HG02852 (cell line): ENCODE measurements around the gene ERGIC1.
"Not testable (repeated sequence)": the region's sequence is repeated elsewhere in the genome, so short reads cannot be mapped to it uniquely, and the experiment has no call there.

Experiments used
- ATAC-seq: cut with Tn5 transposase; IDR thresholded peaks from one replicate; pipeline ENCODE4 v1.9.1; 2021; ENCODE audit warnings: mild to moderate bottlenecking, moderate library complexity; ENCODE audit not compliant: unreplicated experiment

Gene ERGIC1

GRCh38 chr5:172800088-172800551, 33.9 kb upstream of the ERGIC1 start:
- ATAC-seq, result no peak

- no peak for ATAC-seq
Measured at GRCh38 chr5:172801179-172801671, 32.8 kb upstream of the ERGIC1 start.

- no peak for ATAC-seq
Measured at GRCh38 chr5:172802112-172802511, 31.9 kb upstream of the ERGIC1 start.

DNA sequence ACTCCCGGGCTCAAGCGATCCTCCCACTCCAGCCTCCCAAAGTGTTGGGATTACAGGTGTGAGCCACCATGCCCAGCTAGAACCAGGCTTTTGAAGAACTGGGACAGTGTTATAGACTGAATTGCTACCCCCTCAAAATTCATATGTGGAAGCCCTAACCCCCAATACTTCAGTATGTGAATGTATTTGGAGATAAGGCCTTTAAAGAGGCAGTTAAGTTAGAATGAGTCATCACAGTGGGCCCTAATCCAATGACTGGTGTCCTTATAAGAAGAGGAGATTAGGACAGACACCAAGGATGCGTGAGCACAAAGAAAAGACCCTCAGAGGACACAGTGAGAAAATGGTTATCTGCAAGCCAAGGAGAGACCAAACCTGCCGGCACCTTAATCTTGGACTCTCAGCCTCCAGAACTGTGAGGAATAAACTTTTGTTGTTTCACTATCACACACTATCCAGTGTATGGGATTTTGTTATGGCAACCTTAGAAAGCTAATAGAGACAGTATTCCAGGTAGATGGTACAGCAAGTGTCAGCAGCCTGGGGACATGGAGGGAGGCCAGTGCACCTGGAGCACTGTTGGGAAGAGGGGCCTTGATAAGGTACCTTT, 31.4 kb upstream of the ERGIC1 start:
- ATAC-seq, result no peak

DNA sequence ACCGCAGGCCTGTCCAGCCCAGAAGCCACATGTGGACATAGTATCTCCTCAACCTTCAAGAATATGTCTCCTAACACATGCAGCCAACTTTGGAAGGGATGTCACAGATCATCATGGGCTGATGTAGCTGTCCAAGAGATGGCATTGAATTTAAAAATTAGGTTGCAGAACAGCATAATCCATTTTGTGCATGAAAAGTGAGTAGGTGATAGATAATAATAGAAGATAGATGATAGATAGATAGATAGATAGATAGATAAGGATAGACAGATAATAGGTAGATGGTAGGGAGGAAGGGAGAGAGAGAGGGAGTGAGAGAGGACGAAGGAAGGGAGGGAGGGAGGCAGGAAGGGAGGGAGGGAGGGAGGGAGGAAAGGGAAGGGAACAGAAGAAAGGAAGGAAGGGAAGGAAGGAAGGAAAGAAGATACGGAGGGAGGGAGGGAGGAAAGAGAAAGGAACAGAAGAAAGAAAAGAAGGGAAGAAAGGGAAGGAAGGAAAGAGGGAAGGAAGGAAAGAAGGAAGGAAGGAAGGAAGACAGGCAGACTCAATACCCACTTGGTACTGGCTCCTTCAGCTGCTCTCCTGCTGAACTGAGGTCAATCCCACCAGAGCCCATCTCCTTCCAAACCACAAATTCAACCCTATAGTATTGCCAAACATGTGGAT, 28.9 kb upstream of the ERGIC1 start:
- ATAC-seq, result no peak

DNA sequence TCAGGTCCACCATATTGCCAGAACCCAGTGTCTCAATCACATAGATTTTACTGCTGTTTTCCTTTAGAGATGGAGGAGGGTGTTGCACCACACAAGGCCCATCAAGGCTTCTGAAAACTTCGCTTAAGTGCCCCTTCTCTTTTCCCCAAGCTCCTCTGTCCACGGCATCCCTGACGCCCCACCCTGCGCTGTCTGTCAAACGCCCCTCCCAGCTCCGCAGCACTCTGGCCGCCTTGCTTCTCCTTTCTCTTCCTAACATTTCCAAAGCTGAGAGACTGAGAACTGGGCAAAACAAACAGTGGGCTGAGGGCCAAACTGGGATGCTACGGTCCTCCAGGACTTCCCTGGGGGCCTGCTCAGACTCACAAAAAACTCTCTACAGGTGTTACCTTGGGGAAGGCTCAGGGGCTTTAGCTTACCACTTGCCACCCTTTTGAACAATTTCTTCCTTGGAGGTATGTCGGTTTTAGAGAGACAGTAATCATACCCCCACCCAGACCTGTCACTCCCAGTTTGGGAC, 28.3 kb upstream of the ERGIC1 start:
- ATAC-seq, result no peak

DNA sequence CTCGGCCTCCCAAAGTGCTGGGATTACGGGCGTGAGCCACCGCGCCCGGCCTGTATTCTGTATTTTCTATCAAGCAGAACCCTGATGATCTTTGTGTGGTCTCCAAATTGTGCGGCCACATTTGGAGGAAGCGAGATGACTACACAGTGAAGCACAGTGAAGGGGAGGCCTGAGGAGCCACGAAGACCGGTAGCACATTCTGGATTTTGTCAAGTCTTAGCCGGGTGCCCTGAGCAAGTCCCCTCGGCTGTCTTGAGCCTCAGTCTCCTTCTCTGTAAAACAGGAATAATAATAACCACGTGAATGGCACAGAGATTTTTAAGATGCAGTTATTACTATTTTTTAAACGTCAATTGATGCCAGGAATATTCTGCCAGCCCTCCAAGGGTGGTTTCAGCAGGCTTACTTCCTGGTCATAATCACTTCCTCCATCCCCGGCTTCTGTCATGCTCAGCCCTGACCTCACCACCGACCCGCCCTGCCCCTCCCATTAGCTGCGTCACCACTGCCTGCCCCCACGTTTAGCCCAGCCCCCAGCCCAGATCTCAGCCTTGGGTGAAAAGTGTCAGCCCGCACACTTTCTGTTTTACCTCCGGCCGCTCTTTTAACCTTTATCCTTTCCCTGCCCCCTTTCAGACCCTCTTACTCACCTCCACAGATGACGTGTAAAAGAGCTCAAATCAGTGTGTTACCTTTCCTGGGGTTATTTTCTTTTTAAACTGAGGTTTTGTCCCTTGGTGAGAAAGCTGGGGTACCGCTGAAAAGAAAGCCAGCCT, 27.0 kb upstream of the ERGIC1 start:
- peak; percentile 90 for ATAC-seq

DNA sequence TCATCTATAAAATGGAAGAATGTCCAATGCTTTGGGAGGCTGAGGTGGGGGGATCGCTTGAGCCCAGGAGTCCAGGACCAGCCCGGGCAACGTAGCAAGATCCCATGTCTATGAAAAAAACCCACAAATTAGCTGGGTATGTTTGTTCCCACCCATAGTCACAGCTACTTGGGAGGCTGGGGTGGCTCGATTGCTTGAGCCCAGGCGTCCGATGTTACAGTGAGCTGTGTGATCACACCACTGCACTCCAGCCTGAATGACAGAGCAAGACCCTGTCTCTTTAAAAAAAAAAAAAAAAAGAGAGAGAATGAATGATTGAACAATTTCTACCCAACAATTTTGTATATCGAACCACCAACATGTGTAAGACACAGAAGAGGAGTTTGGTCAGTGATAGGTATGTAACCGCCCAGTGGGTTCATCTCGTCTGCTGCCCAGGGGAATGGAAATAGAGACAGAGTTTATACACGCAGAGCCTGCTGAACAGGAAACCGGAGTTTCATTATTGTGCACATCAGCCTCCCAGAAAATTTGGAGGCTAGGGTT, 26.2 kb upstream of the ERGIC1 start:
- no peak for ATAC-seq

DNA sequence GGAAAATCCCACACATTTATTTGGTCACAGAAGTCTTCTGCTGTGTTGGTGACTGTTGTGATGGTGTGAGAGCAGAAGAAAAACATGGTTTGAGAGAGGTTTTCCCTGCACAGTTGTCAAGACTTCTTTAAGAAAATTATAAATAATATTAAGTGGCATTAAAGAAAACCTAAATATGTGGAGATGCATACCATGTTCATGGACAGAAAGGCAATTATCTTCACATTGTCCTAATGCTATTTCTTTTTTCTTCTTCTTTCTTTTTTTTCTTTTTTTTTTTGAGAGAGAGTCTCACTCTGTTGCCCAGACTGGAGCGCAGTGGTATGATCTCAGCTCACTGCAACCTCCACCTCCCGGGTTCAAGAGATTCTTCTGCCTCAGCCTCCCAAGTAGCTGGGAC, 24.3 kb upstream of the ERGIC1 start:
- no peak for ATAC-seq

DNA sequence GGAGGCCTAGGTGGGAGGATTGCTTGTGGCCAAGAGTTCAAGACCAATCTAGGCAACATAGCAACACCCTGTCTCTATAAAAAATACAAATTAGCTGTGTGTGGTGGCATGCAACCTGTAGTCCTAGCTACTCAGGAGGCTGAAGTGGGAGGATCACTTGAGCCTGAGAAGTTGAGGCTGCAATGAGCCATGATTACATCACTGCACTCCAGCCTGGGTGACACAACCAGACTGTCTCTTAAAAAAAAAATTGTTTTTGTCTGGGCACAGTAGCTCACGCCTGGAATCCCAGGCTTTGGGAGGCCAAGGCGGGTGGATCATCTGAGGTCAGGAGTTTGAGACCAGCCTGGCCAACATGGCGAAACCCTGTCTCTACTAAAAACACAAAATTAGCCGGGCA, 23.1 kb upstream of the ERGIC1 start:
- not testable (repeated sequence) for ATAC-seq

- ATAC-seq, result no peak
Measured at GRCh38 chr5:172815631-172816030, 18.4 kb upstream of the ERGIC1 start.

DNA sequence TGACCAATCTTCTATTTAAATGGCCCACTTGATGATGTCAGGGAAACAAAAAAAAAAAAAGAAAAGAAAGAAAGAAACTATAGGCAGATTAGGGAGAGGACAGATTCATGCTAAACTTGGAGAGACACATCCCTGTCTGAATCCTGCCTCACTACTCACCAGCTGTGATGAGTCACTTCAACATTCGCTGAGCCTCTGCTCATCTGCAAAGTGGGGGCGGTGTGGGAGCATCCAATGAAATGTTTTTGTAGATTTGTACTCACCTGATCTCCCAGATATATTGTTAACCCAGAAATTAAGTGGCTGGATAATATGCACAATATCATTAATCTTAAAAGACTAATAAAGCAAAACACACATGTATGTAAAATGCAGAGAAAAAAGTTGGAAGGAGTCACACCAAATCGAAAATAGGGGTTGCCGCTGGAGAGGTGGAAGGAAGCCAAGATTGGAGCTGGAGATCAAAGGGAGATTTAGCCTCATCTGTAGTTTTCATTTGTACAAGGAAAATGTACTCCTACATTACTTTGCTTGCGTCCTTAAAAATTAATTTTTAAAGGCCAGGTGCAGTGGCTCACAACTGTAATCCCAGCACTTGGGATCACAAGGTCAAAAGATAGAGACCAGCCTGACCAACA, 17.0 kb upstream of the ERGIC1 start:
- no peak for ATAC-seq

- no peak for ATAC-seq
Measured at GRCh38 chr5:172817664-172818063, 16.4 kb upstream of the ERGIC1 start.

DNA sequence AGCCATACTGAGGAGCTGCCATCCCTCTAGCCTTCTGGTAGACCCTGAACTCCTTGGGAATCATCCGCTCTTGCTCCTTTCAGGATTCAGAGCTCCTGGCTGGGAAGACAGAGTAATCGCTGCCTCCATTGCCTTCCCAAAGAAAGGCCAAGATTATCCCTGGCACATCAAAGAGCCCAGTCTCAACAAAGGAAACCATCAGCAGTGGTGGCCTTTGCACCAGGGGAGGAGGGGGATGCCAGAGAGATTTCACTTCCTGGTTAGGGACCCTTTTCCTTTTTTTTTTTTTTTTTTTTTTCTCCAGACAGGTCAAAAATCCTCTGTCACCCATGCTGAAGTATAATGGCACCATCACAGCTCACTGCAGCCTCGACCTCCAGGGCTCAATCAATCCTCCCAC, 16.0 kb upstream of the ERGIC1 start:
- no peak for ATAC-seq

- no peak for ATAC-seq
Measured at GRCh38 chr5:172819569-172819968, 14.5 kb upstream of the ERGIC1 start.

GRCh38 chr5:172820046-172820767, 13.8 kb upstream of the ERGIC1 start:
- ATAC-seq, result no peak

DNA sequence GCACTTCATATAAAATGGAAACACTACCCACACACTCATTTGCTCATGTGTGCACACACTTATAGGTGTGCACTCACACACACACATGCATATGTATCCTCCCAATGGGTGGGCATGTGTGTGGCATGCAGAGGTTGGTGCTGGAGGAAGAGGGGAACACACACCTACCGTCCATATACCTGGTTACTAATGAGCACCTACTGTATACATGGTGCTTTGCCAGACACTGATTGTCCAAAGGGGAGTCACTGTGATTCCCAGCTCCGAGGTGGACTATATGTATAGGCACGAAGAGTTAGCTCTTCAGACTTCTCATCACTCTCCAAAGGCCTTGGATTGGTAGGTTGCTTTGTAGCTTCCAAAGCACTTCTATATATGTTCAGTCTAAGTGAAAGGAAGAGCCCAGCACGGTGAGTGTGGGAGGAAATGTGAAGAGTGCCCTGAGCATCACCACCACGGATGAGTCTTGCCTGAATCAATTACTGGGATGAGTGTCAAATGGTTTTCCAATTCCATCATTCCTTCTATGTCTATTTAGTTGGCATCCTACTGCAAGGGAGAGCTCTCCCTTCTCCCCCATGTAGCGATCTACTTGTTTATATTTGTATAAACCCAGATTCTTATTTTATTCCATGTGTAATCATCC, 12.6 kb upstream of the ERGIC1 start:
- no peak for ATAC-seq

- no peak for ATAC-seq
Measured at GRCh38 chr5:172823840-172824362, 10.2 kb upstream of the ERGIC1 start.

- no peak for ATAC-seq
Measured at GRCh38 chr5:172825610-172826204, 8.3 kb upstream of the ERGIC1 start.
